Measurements from ENCODE around the gene DEAF1.

DEAF1 gene

DNA sequence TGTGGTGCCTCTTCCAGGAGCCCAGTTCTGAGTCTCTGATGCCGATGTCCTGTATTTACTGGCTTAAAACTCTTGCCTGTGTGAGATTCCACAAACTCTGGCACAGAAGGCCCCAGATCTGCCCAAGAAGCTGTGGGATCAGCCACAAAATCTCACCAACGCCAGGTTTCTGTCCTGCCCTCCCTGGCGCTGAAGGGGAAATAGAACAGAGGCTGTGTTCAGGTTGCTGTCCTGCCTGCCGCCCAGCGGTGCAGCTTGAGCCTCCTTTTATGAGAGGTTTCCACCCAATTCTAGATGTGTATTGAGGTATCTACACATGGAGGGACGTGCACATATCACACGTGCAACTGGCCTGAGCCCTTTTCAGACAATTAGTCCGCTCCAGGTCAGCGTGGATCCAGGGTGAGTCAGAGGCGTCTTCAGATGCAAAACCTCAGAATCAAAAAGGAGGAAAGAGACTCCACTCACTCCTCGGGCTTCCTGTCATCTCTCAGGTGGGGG is 2.8 kb upstream of the DEAF1 start:
- TF ChIP-seq SP1 (IDR thresholded peaks at IDR 0.05) = no peak
- no peak for TF ChIP-seq L3MBTL2 (conservative IDR thresholded peaks at IDR 0.05)
- TF ChIP-seq FOXK2 (IDR thresholded peaks at IDR 0.05) = no peak
- ChIA-PET POLR2A (interaction anchor here (1.3 kb wide), 1 partner anchor 27 kb away, joined by 3 read pairs; no protein-coding TSS in a partner anchor), CTCF (interaction anchor here (1.4 kb wide), 1 partner anchor 66 kb away, joined by 3 read pairs; no protein-coding TSS in a partner anchor)
- no peak for DNase-seq (ENCODE audit: extremely low spot score)

DNA sequence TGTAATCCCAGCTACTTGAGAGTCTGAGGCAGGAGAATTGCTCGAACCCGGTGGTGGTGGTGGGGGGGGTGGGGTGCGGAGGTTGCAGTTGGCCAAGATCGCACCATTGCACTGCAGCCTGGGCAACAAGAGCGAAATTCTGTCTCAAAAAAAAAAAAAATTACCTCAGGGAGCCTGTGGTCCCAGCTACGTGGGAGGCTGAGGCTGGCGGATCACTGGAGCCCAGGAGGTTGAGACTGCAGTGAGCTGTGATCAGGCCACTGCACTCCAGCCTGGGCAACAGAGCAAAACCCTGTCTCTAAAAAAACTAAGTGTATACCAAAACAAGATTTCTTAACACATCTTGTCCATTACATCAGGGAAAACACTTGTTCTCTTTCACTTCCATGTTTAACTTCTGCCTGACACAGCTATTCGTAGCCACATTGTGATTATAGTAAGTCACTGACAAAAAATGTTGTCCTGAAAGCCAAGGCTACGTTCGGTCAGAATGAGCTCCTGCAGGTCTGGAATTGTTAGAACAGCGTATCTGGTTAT is 2.0 kb upstream of the DEAF1 start:
- no peak for DNase-seq (ENCODE audit: extremely low spot score)
- ChIA-PET CTCF (interaction anchor here (0.9 to 1.4 kb wide), 2 partner anchors 14 to 67 kb away, joined by 3 to 5 read pairs; no protein-coding TSS in a partner anchor), POLR2A (interaction anchor here (0.6 to 1.5 kb wide), 5 partner anchors 12 to 69 kb away, joined by 3 to 4 read pairs (median 3); no protein-coding TSS in a partner anchor)
- TF ChIP-seq ARNT (IDR thresholded peaks at IDR 0.05) = no peak
- TF ChIP-seq, protein P1, sequence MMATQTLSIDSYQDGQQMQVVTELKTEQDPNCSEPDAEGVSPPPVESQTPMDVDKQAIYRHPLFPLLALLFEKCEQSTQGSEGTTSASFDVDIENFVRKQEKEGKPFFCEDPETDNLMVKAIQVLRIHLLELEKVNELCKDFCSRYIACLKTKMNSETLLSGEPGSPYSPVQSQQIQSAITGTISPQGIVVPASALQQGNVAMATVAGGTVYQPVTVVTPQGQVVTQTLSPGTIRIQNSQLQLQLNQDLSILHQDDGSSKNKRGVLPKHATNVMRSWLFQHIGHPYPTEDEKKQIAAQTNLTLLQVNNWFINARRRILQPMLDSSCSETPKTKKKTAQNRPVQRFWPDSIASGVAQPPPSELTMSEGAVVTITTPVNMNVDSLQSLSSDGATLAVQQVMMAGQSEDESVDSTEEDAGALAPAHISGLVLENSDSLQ (IDR thresholded peaks at IDR 0.05) = no peak
- TF ChIP-seq SUZ12 (IDR thresholded peaks at IDR 0.05) = no peak
- no peak for TF ChIP-seq SP1 (IDR thresholded peaks at IDR 0.05)
- no peak for TF ChIP-seq L3MBTL2 (conservative IDR thresholded peaks at IDR 0.05)
- TF ChIP-seq HDGF (IDR thresholded peaks at IDR 0.05; ENCODE audit: borderline replicate concordance) = no peak
- TF ChIP-seq TARDBP (IDR thresholded peaks at IDR 0.05) = no peak
- TF ChIP-seq CTBP1 (IDR thresholded peaks at IDR 0.05; ENCODE audit: borderline replicate concordance) = no peak
- no peak for TF ChIP-seq ELF4 (IDR thresholded peaks at IDR 0.05)
- TF ChIP-seq LEF1 (IDR thresholded peaks at IDR 0.05; ENCODE audit: borderline replicate concordance) = no peak
- TF ChIP-seq FOXK2 (IDR thresholded peaks at IDR 0.05) = no peak
- TF ChIP-seq NFRKB (IDR thresholded peaks at IDR 0.05) = no peak
- TF ChIP-seq ZNF384 (IDR thresholded peaks at IDR 0.05) = no peak
- no peak for TF ChIP-seq FOXA1 (IDR thresholded peaks at IDR 0.05)
- TF ChIP-seq BHLHE40 (IDR thresholded peaks at IDR 0.05; ENCODE audit: borderline replicate concordance) = no peak

- ChIA-PET POLR2A (interaction anchor here (0.8 to 1.5 kb wide), 8 partner anchors 14 to 160 kb away, joined by 3 to 4 read pairs (median 4); partner anchors contain the start of genes HRAS and TALDO1), CTCF (interaction anchor here (0.9 to 1.3 kb wide), 4 partner anchors 22 to 136 kb away, joined by 3 to 4 read pairs (median 3); partner anchors contain the start of gene TALDO1)
- TF ChIP-seq FOXK2 (IDR thresholded peaks at IDR 0.05) = no peak
- TF ChIP-seq FOXM1 (IDR thresholded peaks at IDR 0.05; ENCODE audit: borderline replicate concordance) = no peak
- TF ChIP-seq LEF1 (IDR thresholded peaks at IDR 0.05; ENCODE audit: borderline replicate concordance) = no peak
- TF ChIP-seq ZNF384 (IDR thresholded peaks at IDR 0.05) = no peak
- no peak for TF ChIP-seq HDGF (IDR thresholded peaks at IDR 0.05; ENCODE audit: borderline replicate concordance)
- TF ChIP-seq TARDBP (IDR thresholded peaks at IDR 0.05) = no peak
- no peak for TF ChIP-seq ARNT (IDR thresholded peaks at IDR 0.05)
- TF ChIP-seq, protein P1 (IDR thresholded peaks at IDR 0.05) = no peak
- TF ChIP-seq BHLHE40 (IDR thresholded peaks at IDR 0.05; ENCODE audit: borderline replicate concordance) = no peak
- no peak for TF ChIP-seq ELF4 (IDR thresholded peaks at IDR 0.05)
- TF ChIP-seq SUZ12 (IDR thresholded peaks at IDR 0.05) = no peak
- TF ChIP-seq FOXA1 (IDR thresholded peaks at IDR 0.05) = no peak
- no peak for TF ChIP-seq NFRKB (IDR thresholded peaks at IDR 0.05)
- TF ChIP-seq SP1 (IDR thresholded peaks at IDR 0.05) = no peak
- no peak for TF ChIP-seq CTBP1 (IDR thresholded peaks at IDR 0.05; ENCODE audit: borderline replicate concordance)
- no peak for TF ChIP-seq L3MBTL2 (conservative IDR thresholded peaks at IDR 0.05)
- DNase-seq (ENCODE audit: extremely low spot score) = peak; percentile 93
Observed at GRCh38 chr11:695538-696248, 671 bp upstream of the DEAF1 start, which contains the start of gene TMEM80. Gene TMEM80, plus strand, starts transcription at chr11:695816. Its CDS starts 12 bp downstream, at chr11:695828.

- no peak for DNase-seq (ENCODE audit: extremely low spot score)
- ChIA-PET CTCF (interaction anchor here (1.1 to 1.3 kb wide), 2 partner anchors 32 to 136 kb away, joined by 3 read pairs; no protein-coding TSS in a partner anchor), POLR2A (interaction anchor here (1.2 kb wide), 2 partner anchors 24 to 160 kb away, joined by 4 read pairs; partner anchors contain the start of gene HRAS)
- TF ChIP-seq FOXM1 (IDR thresholded peaks at IDR 0.05; ENCODE audit: borderline replicate concordance) (no peak), SP1 (IDR thresholded peaks at IDR 0.05) (no peak), LEF1 (IDR thresholded peaks at IDR 0.05; ENCODE audit: borderline replicate concordance) (no peak), NFRKB (IDR thresholded peaks at IDR 0.05) (no peak), ZNF384 (IDR thresholded peaks at IDR 0.05) (no peak), FOXA1 (IDR thresholded peaks at IDR 0.05) (no peak), HDGF (IDR thresholded peaks at IDR 0.05; ENCODE audit: borderline replicate concordance) (no peak)
Observed at GRCh38 chr11:695288-695537, 191 bp upstream of the DEAF1 start.

DNA sequence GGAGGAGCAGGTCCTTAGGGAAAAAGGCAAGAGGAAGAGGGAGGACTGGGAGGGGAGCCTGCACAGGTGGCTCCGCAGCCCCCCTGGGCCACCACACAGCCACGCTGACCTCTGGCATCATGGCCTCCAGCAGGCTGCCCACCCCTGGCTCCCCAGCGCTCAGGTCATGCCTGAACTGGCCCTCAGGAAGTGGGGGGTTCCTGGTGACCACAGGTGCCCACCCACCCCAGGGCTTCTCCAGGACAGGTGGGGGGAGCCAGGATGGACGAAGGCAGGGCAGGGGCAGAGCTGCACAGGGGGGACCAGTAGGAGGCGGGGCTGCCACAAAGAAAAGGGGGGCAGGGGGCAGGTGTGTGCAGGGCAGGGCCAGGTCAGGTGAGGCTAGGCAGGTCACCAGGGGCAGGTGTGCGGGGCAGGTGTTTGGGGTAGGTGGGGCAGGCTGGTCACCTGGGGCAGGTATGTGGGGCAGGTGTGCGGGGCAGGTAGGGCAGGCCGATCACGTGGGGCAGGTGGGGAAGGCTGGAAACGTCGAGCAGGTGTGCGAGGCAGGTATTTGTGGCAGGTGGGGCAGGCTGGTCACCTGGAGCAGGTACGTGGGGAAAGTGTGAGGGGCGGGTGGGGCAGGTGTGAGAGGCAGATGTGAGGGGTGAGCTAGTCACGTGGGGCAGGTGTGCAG is 997 bp downstream of the DEAF1 start:
- ChIA-PET CTCF (interaction anchor here (0.7 to 1.2 kb wide), 3 partner anchors 14 to 58 kb away, joined by 3 to 5 read pairs (median 3); no protein-coding TSS in a partner anchor), POLR2A (interaction anchor here (0.8 to 1.6 kb wide), 5 partner anchors 10 to 139 kb away, joined by 3 to 8 read pairs (median 3); no protein-coding TSS in a partner anchor)
- DNase-seq (ENCODE audit: extremely low spot score) = no peak
- TF ChIP-seq ELF4 (IDR thresholded peaks at IDR 0.05) (no peak), LEF1 (IDR thresholded peaks at IDR 0.05; ENCODE audit: borderline replicate concordance) (no peak), L3MBTL2 (conservative IDR thresholded peaks at IDR 0.05) (no peak), HDGF (IDR thresholded peaks at IDR 0.05; ENCODE audit: borderline replicate concordance) (no peak), ARNT (IDR thresholded peaks at IDR 0.05) (no peak), FOXK2 (IDR thresholded peaks at IDR 0.05) (no peak), ZNF384 (IDR thresholded peaks at IDR 0.05) (no peak), FOXA1 (IDR thresholded peaks at IDR 0.05) (no peak), TARDBP (IDR thresholded peaks at IDR 0.05) (no peak)

Data from HEK293T (cell line).